Fibroblast of the aortic adventitia (primary cell): Measurements from ENCODE around the gene RARA. TPM values are rescaled to one million over a fixed set of nuclear protein-coding genes. Genes with fewer than 3 reads are reported as not detected.
A peak's percentile ranks its signal among the peaks of the same experiment; 100 is the strongest.

Source experiments
- DNase-seq: peaks from one replicate; pipeline ENCODE4 v3.0.0-alpha.2; 2010; ENCODE audit warnings: low read depth
- H3K4me3 ChIP-seq: 2 replicates; pipeline ENCODE4 v1.5.1; 2011; ENCODE audit warnings: low read depth, mild to moderate bottlenecking, control low read depth, low read length, moderate library complexity
- CTCF ChIP-seq: IDR thresholded peaks from 2 replicates; pipeline ENCODE4 v1.5.1; 2011; ENCODE audit warnings: mild to moderate bottlenecking, low read length, control low read depth, inconsistent platforms; ENCODE audit not compliant: insufficient read depth
- small RNA-seq: library from RNA; depleted of rRNA; stranded (forward); fragments of <200 nt; gene quantifications from one replicate; pipeline ENCODE3, GENCODE V24; 2012
- total RNA-seq: library from RNA; depleted of rRNA; stranded (reverse); fragments of >200 nt; gene quantifications from 2 replicates; pipeline ENCODE4 v1.2.3, GENCODE V29; 2012; ENCODE audit warnings: low replicate concordance

RARA gene
- total RNA-seq, 1 donor: 25.2 TPM

- DNase-seq: peak; percentile 83
- TF ChIP-seq CTCF: peak; percentile 58
- no peak overlapping the region for H3K4me3 ChIP-seq
Observed at GRCh38 chr17:40399185-40399584, 90.2 kb downstream of the RARA start.

GRCh38 chr17:40402668-40403067 is 93.7 kb downstream of the RARA start:
- no peak for DNase-seq
- no peak overlapping the region for H3K4me3 ChIP-seq
- TF ChIP-seq CTCF: peak; percentile 7

- DNase-seq: peak; percentile 6
- H3K4me3 ChIP-seq: no peak overlapping the region
- no peak for TF ChIP-seq CTCF
Observed at GRCh38 chr17:40404003-40404402, 95.0 kb downstream of the RARA start.

Small RNAs within 50 kb of the gene (small RNA-seq; reads per million reads assigned to genes)
- not detected for gene RF00019
- not detected for gene RNA5SP441

Other genes with a start within 250 kb of the RARA start
- gene THRA, start 246.2 kb upstream of the RARA start, total RNA-seq: 23.0 and 26.0 TPM in 2 replicates
- 2.8 and 6.5 TPM in 2 replicates for gene NR1D1, start 208.6 kb upstream of the RARA start, total RNA-seq
- gene MSL1, start 187.2 kb upstream of the RARA start, total RNA-seq: 64.1 and 162 TPM in 2 replicates
- 53.3 and 83.6 TPM in 2 replicates for gene CASC3, start 168.6 kb upstream of the RARA start, total RNA-seq
- 2.1 and 3.8 TPM in 2 replicates for gene RAPGEFL1, start 131.7 kb upstream of the RARA start, total RNA-seq
- gene WIPF2, start 89.9 kb upstream of the RARA start, total RNA-seq: 4.1 and 9.6 TPM in 2 replicates
- 2.9 and 40.4 TPM in 2 replicates for gene CDC6, start 21.3 kb upstream of the RARA start, total RNA-seq
- gene GJD3, start 55.6 kb downstream of the RARA start, total RNA-seq: 5.9 TPM in 1 of 2 replicates, not detected in the other
- 25.3 and 145 TPM in 2 replicates for gene TOP2A, start 108.7 kb downstream of the RARA start, total RNA-seq
- 314 and 706 TPM in 2 replicates for gene IGFBP4, start 134.3 kb downstream of the RARA start, total RNA-seq
- not detected in 2 replicates for gene TNS4, start 192.4 kb downstream of the RARA start, total RNA-seq